ENCODE data around the gene SLCO3A1.

DNA sequence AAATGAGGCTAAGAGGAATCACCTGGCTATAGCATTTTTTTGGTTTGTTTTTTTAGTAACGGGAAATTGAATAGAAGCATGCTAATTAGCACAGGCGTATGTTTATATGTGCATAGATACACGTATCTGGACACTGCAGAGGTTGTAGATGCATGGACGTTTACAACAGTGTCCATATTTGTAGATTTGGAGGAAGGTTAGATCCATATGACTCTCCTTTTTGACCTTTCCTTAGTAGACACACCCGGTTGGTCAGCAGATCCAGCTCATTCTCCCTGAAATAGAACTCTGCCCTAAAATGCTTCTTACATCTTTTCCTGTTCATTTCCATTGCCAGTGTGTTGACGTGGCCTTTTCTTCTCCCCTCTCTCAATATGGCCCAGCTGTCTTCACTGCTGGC lies 60.1 kb downstream of the SLCO3A1 start:
- TF ChIP-seq, protein P1, sequence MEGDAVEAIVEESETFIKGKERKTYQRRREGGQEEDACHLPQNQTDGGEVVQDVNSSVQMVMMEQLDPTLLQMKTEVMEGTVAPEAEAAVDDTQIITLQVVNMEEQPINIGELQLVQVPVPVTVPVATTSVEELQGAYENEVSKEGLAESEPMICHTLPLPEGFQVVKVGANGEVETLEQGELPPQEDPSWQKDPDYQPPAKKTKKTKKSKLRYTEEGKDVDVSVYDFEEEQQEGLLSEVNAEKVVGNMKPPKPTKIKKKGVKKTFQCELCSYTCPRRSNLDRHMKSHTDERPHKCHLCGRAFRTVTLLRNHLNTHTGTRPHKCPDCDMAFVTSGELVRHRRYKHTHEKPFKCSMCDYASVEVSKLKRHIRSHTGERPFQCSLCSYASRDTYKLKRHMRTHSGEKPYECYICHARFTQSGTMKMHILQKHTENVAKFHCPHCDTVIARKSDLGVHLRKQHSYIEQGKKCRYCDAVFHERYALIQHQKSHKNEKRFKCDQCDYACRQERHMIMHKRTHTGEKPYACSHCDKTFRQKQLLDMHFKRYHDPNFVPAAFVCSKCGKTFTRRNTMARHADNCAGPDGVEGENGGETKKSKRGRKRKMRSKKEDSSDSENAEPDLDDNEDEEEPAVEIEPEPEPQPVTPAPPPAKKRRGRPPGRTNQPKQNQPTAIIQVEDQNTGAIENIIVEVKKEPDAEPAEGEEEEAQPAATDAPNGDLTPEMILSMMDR (IDR thresholded peaks at IDR 0.05 in 8 of 11, conservative IDR thresholded peaks at IDR 0.05 in 3 of 11), result no peak
- TF ChIP-seq POLR2A (IDR thresholded peaks at IDR 0.05), result no peak
- no peak for TF ChIP-seq POLR2AphosphoS5 (IDR thresholded peaks at IDR 0.05)
